GM06990 (cell line): Measurements from ENCODE around the gene TSTD2.

ENCODE experiments used
- DNase-seq: peaks from one replicate; pipeline ENCODE4 v3.0.0-alpha.2; 2011; ENCODE audit not compliant: insufficient read length; ENCODE audit errors: extremely low read depth
- H3K27me3 ChIP-seq: replicated peaks from 2 replicates; pipeline ENCODE4 v1.6.0; 2011; ENCODE audit warnings: low read length; ENCODE audit not compliant: control insufficient read depth, insufficient read depth
- H3K36me3 ChIP-seq: 2 replicates; pipeline ENCODE4 v1.5.1; 2011; ENCODE audit warnings: low read length; ENCODE audit not compliant: control insufficient read depth, insufficient read depth
- H3K4me3 ChIP-seq: replicated peaks from 2 replicates; pipeline ENCODE4 v1.5.1; 2011; ENCODE audit warnings: low read depth, mild to moderate bottlenecking, control low read depth, low read length
- CTCF ChIP-seq: IDR thresholded peaks from 2 replicates; pipeline ENCODE4 v1.5.1; 2011; ENCODE audit warnings: low read length, control low read depth, mild to moderate bottlenecking, inconsistent platforms; ENCODE audit not compliant: insufficient read depth, poor library complexity, severe bottlenecking

Gene TSTD2

DNA sequence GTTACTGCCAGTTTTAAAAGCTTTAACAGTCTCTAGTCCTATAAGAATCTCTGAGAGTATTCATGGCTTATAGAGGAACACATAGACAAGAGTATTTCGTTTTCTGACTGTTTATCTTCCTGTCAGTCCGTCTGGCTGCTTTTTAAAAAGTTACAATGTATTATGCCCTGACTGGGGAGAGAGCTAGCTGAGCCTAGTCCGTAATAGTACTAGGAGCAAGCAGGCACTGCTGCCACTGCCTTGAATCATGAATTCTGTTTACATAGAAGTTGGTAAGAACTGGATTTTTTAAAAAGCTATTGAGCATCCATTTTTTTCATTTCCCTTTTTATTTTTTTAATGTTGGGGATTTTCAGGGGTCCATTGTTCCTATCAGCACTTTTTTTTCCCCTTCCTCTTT, 37.4 kb upstream of the TSTD2 start:
- H3K27me3 ChIP-seq, result no peaks in the 10 kb centered on the region
- peaks cover 20% of the 10 kb centered on the region for H3K36me3 ChIP-seq
- no peak for TF ChIP-seq CTCF
- H3K4me3 ChIP-seq, result no peak overlapping the region
- DNase-seq, result no peak

- Histone ChIP-seq H3K36me3 (peaks cover 20% of the 10 kb centered on the region), H3K27me3 (no peaks in the 10 kb centered on the region), H3K4me3 (no peak overlapping the region)
- TF ChIP-seq CTCF, result no peak
- DNase-seq, result no peak
These were observed 35.3 kb upstream of the TSTD2 start for GRCh38 chr9:97668485-97668884.

GRCh38 chr9:97666907-97667686, 33.9 kb upstream of the TSTD2 start:
- Histone ChIP-seq H3K4me3 (no peak overlapping the region), H3K36me3 (peaks cover 18% of the 10 kb centered on the region), H3K27me3 (no peaks in the 10 kb centered on the region)
- no peak for DNase-seq
- no peak for TF ChIP-seq CTCF

DNA sequence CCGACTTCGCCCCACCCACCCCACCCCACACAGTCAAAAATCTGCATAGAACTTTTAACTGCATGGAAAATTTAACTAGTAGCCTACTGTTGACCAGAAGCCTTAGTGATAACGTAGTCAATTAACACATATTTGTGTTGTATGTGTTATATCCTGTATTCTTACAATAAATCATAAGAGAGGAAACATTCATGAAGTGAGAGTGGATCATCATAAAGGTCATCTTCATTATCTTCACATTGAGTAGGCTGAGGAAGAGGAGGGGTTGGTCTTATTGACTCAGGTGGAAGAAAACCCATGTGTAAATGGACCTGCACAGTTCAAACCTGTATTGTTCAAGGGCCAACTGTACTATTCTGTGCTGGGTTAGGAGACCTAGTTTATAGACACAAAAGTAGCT, 32.6 kb upstream of the TSTD2 start:
- DNase-seq, result no peak
- peaks cover 15% of the 10 kb centered on the region for H3K36me3 ChIP-seq
- H3K27me3 ChIP-seq, result no peaks in the 10 kb centered on the region
- no peak for TF ChIP-seq CTCF
- no peak overlapping the region for H3K4me3 ChIP-seq

DNA sequence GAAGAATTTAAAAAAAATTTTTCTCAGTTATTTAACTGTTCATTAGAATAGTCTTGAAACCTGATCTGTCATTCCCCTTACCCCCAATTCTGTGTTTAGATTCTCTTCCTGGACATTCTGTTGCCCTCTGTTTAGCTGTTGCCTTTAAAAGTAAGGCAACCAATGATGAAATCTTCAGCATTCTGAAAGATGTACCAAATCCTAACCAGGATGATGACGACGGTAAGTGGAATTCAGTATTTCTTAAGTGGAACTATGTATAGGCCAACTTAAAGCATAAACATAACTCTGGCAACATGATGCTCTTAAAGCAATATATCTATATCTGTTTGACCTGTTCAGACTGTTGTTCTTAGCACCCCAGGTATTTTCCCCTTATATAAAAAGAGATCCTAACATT, 27.7 kb upstream of the TSTD2 start:
- Histone ChIP-seq H3K27me3 (no peaks in the 10 kb centered on the region), H3K36me3 (peaks cover 11% of the 10 kb centered on the region), H3K4me3 (no peak overlapping the region)
- no peak for DNase-seq
- TF ChIP-seq CTCF, result no peak

- DNase-seq, result no peak
- TF ChIP-seq CTCF, result no peak
- H3K27me3 ChIP-seq, result no peaks in the 10 kb centered on the region
- no peak overlapping the region for H3K4me3 ChIP-seq
- H3K36me3 ChIP-seq, result peaks cover 11% of the 10 kb centered on the region
These were observed 27.2 kb upstream of the TSTD2 start for GRCh38 chr9:97660340-97660739.
